Kidney epithelial cell (primary cell): ENCODE data around the gene ALG12. TPM values are rescaled to one million over a fixed set of nuclear protein-coding genes. Genes with fewer than 3 reads are reported as not detected.

Source experiments
- DNase-seq: peaks from one replicate; pipeline ENCODE4 v3.0.0-alpha.2; 2010; ENCODE audit warnings: low read depth
- H3K27me3 ChIP-seq: 2 replicates; pipeline ENCODE4 v1.6.0; 2011; ENCODE audit warnings: low read length; ENCODE audit not compliant: control insufficient read depth, insufficient read depth
- H3K36me3 ChIP-seq: 2 replicates; pipeline ENCODE4 v1.5.1; 2011; ENCODE audit warnings: low read length; ENCODE audit not compliant: control insufficient read depth, insufficient read depth
- H3K4me3 ChIP-seq: 2 replicates; pipeline ENCODE4 v1.5.1; 2011; ENCODE audit warnings: low read depth, mild to moderate bottlenecking, control low read depth, low read length
- total RNA-seq: library from RNA; depleted of rRNA; stranded (reverse); fragments of >200 nt; gene quantifications from 2 replicates; pipeline ENCODE4 v1.2.3, GENCODE V29; 2015
- TF ChIP-seq, protein P1 (sequence below): IDR thresholded peaks from 2 replicates; pipeline ENCODE4 v1.5.1; 2011; ENCODE audit warnings: mild to moderate bottlenecking, moderate library complexity, low read length, control low read depth, inconsistent platforms; ENCODE audit not compliant: insufficient read depth, poor library complexity, severe bottlenecking

ALG12 gene
- total RNA-seq, 1 donor from 2014 or later: 24.3 TPM

DNA sequence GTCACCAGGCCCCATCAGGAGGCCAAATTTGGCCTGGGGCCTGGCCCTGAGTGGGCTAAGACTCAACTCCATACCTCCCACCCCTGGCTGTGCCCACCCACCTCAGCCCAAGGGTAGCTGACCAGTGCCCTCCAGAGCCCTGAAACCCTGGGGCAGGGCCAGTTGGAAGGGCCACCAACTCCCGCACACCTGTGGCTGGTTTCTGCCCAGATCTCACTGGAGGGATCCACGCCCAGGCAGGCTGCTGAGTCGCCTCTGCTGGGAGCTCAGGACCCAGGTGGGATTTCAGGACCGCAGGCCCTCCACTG, 33.4 kb upstream of the ALG12 start:
- H3K36me3 ChIP-seq: no peaks in the 10 kb centered on the region
- TF ChIP-seq, protein P1, sequence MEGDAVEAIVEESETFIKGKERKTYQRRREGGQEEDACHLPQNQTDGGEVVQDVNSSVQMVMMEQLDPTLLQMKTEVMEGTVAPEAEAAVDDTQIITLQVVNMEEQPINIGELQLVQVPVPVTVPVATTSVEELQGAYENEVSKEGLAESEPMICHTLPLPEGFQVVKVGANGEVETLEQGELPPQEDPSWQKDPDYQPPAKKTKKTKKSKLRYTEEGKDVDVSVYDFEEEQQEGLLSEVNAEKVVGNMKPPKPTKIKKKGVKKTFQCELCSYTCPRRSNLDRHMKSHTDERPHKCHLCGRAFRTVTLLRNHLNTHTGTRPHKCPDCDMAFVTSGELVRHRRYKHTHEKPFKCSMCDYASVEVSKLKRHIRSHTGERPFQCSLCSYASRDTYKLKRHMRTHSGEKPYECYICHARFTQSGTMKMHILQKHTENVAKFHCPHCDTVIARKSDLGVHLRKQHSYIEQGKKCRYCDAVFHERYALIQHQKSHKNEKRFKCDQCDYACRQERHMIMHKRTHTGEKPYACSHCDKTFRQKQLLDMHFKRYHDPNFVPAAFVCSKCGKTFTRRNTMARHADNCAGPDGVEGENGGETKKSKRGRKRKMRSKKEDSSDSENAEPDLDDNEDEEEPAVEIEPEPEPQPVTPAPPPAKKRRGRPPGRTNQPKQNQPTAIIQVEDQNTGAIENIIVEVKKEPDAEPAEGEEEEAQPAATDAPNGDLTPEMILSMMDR: no peak
- H3K27me3 ChIP-seq: no peaks in the 10 kb centered on the region
- no peak for DNase-seq
- no peak overlapping the region for H3K4me3 ChIP-seq

DNA sequence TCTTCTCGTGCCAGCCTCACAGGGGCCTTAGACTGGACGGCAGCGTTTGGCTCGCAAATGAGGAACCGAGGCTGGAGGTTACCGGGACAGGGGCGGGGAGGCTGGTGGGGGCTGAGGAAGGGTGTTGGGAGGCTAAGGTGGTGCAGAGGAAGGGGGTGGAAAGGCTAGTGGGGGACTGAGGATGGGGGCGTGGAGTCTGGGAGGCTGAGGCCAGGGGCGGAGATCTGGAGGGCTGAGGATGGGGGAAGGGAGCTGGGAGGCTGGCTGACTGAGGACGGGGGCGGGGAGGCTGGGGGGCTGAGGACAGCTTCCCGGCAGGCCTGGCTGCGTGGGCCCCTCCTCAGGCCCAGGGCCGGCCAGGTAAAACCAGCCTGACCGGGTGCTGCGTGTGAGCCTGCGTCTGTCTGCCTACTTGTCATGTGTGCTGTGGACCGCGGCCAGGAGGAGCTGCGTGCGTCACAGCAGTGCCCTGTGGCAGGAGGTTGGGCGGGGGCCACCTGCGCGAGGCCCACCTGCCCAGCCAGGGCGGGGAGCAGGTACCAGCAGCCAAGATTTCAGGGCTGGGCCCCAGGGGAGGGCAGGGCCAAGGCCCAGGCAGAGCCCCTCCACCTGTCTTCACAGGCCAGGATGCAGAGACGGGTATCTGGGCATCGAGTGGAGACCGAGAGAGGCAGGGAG, 32.9 kb upstream of the ALG12 start:
- DNase-seq: peak; percentile 52
- Histone ChIP-seq H3K27me3 (no peaks in the 10 kb centered on the region), H3K4me3 (no peak overlapping the region), H3K36me3 (no peaks in the 10 kb centered on the region)
- TF ChIP-seq, protein P1: no peak

DNA sequence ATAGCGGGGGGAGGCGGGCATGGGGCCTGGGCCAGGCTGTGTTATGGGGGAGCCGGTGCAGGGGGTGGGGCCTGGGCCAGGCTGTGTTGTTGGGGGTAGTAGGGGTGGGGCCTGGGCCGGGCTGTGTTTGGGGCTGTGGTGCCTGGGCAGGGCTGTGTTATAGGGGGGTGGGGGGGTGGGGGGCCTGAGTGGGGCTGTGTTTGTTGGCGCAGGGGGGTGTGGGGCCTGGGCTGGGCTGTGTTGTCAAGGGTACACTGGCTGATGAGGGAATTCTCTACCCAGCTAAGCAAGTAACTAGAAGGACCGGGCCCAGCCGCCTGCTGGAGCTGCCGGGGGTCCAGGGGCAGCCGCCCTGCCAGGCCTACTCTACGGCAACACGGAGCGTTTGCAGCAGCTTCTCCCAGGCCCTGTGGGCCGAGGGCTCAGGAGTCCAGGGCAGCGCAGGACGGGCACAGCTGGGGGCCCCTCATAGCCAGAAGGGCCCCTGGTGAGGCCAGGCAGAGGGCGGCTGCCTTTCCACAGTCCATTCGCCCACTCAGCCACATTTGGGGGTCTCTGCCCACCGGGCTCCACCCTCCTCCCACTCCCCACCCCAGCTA, 32.3 kb upstream of the ALG12 start:
- Histone ChIP-seq H3K36me3 (no peaks in the 10 kb centered on the region), H3K4me3 (no peak overlapping the region), H3K27me3 (no peaks in the 10 kb centered on the region)
- TF ChIP-seq, protein P1: no peak
- no peak for DNase-seq

DNA sequence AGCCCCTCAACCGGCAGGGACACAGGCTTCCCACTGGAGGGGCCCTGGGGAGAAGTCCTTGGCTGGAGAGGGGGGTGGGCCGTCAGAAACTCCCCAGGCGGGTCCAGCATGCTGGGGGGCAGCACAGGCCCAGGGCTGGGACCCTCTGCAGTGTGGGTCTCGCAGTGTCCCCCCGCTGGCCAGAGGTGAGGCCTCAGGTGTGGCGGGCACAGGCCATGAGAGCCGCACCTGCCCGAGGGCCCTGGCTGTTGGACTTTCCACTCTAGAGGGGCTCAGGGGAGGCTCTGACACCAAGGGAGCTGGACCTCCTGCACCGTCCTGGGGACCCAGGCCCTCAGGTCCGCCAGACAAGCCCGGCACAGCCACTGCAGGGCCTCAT, 31.7 kb upstream of the ALG12 start:
- DNase-seq: no peak
- H3K4me3 ChIP-seq: no peak overlapping the region
- no peaks in the 10 kb centered on the region for H3K36me3 ChIP-seq
- no peaks in the 10 kb centered on the region for H3K27me3 ChIP-seq
- TF ChIP-seq, protein P1: no peak

DNA sequence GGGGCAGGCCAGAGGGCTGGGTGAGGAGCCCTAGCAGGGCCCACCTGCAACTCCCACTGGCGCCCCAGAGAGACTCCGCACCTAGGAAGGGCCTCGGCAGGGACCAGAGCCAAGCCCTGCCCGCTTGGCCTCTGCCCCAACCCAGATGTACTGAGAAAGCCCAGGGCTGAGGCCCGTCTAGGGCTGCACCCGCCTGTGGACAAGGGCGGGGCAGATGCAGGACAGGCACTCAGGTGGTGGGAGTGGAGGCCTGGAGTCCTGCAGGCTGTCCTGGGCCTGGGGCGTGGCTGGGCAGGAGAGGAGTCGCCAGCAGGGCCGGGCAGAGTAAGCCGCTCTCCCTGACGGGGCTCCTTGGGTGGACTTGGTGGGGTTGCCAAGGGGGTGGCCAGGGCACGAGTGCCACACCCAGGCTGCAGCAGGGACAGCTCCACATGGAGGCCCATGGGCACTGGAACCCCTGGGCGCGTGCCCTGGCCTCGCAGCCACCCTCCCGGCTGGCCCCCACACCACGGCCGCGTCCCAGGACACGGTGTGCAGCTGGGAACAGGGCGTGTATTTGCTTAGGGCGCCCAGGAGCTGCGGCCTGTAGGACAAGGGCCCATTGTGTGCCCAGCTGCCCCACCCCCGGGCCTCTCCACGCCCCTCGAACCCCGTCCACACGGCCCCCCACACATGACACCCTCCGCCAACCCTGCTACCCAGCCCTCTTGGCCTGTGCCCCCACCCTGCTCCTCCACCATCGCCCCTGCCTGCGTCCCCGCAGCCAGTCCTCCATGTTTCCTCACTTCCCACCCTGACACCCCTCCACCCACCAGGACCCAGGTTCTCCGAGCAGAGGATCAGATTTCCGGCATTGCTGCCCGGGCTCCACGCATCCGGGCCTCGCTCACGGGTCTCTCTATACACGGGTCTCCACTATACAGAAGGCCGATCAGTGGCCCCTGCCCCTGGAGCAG, 31.0 kb upstream of the ALG12 start:
- H3K4me3 ChIP-seq: no peak overlapping the region
- TF ChIP-seq, protein P1: no peak
- H3K27me3 ChIP-seq: no peaks in the 10 kb centered on the region
- H3K36me3 ChIP-seq: no peaks in the 10 kb centered on the region
- DNase-seq: no peak
